ENCODE measurements around the gene ATP1B2.

- TF ChIP-seq, protein P1, sequence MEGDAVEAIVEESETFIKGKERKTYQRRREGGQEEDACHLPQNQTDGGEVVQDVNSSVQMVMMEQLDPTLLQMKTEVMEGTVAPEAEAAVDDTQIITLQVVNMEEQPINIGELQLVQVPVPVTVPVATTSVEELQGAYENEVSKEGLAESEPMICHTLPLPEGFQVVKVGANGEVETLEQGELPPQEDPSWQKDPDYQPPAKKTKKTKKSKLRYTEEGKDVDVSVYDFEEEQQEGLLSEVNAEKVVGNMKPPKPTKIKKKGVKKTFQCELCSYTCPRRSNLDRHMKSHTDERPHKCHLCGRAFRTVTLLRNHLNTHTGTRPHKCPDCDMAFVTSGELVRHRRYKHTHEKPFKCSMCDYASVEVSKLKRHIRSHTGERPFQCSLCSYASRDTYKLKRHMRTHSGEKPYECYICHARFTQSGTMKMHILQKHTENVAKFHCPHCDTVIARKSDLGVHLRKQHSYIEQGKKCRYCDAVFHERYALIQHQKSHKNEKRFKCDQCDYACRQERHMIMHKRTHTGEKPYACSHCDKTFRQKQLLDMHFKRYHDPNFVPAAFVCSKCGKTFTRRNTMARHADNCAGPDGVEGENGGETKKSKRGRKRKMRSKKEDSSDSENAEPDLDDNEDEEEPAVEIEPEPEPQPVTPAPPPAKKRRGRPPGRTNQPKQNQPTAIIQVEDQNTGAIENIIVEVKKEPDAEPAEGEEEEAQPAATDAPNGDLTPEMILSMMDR (IDR thresholded peaks at IDR 0.05): no peak
- no peak for TF ChIP-seq EZH2phosphoT487 (IDR thresholded peaks at IDR 0.05)
These were observed 17.1 kb downstream of the ATP1B2 start for GRCh38 chr17:7667656-7668406.

Data from neural progenitor cell (in vitro differentiated cells).